ENCODE results near the gene GSK3A. TPM values are rescaled to one million over a fixed set of nuclear protein-coding genes. Genes with fewer than 3 reads are reported as not detected.
A peak's percentile ranks its signal among the peaks of the same experiment; 100 is the strongest.

GSK3A gene
- total RNA-seq, 1 experiment from 2014 or later = 46.0 TPM

GRCh38 chr19:42268704-42269477, 26.5 kb upstream of the GSK3A start, which contains the start of gene CIC:
Gene CIC (plus strand): TSS chr19:42269252. CDS start chr19:42271784, 2,532 bp downstream.
- POLR2A ChIA-PET = no interaction called here
- in situ Hi-C loops (cut with HindIII; ENCODE audit: low pct_unique_long_range_greater_than_20kb, low sequenced_read_pairs) = no loop called here
- H3K9me3 ChIP-seq (ENCODE audit: control insufficient read depth, insufficient read depth, low read depth, low read length) = no peaks in the 10 kb centered on the region
- peak; percentile 99 for DNase-seq (ENCODE audit: low read depth, low spot score)
- TF ChIP-seq, protein P1, sequence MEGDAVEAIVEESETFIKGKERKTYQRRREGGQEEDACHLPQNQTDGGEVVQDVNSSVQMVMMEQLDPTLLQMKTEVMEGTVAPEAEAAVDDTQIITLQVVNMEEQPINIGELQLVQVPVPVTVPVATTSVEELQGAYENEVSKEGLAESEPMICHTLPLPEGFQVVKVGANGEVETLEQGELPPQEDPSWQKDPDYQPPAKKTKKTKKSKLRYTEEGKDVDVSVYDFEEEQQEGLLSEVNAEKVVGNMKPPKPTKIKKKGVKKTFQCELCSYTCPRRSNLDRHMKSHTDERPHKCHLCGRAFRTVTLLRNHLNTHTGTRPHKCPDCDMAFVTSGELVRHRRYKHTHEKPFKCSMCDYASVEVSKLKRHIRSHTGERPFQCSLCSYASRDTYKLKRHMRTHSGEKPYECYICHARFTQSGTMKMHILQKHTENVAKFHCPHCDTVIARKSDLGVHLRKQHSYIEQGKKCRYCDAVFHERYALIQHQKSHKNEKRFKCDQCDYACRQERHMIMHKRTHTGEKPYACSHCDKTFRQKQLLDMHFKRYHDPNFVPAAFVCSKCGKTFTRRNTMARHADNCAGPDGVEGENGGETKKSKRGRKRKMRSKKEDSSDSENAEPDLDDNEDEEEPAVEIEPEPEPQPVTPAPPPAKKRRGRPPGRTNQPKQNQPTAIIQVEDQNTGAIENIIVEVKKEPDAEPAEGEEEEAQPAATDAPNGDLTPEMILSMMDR (IDR thresholded peaks at IDR 0.05) = no peak
- H3K36me3 ChIP-seq (ENCODE audit: control insufficient read depth, insufficient read depth, low read length) = no peaks in the 10 kb centered on the region
- H3K4me1 ChIP-seq (ENCODE audit: control insufficient read depth, insufficient read depth, low read length) = peaks cover 11% of the 10 kb centered on the region
- CTCF ChIA-PET = no interaction called here
- H3K4me3 ChIP-seq (ENCODE audit: low read depth in 2 of 2, low read length in 2 of 2) = peak within 1 kb of the TSS; percentile 69 to 79
- ATAC-seq = peak; percentile 94
- intact Hi-C loops (cut with micrococcal nuclease; ENCODE audit: unreplicated experiment) = no loop called here
- BruUV-seq (replicated peaks) = no TSS peak
- H3K27ac ChIP-seq (ENCODE audit: low read length) = peak within 1 kb of the TSS; percentile 93
- H3K27me3 ChIP-seq (ENCODE audit: control insufficient read depth, insufficient read depth, low read length) = no peaks in the 10 kb centered on the region

DNA sequence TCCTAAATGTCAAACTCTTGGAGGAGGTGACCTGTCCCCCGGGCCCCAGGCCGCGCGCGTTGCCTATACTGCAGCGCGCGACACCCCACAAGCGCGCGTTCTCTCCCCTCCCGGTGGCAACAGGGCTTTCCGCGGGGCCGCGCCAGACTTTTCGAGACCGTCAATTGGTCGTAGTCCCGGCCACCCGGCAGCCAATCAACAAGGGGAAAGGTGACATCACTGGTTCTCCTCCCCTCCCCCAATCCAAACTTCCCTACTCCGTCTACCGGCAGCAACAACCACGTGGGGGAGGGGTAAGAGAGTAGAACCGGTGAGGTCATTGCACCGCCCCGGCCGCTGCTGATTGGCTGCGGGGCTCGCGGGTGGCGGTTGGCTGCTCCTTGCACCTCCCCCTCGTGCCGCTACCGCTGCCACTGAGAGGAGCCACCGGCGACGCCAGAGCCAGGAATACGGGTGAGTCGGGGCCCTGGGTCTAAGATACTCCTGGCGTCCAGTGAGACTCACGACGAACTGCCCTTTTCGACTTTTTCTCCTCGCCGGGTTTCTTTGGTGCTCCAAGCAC, 25.8 kb upstream of the GSK3A start:
- Histone ChIP-seq H3K36me3 (ENCODE audit: control insufficient read depth, insufficient read depth, low read length) (no peaks in the 10 kb centered on the region), H3K4me1 (ENCODE audit: control insufficient read depth, insufficient read depth, low read length) (peaks cover 11% of the 10 kb centered on the region), H3K27me3 (ENCODE audit: control insufficient read depth, insufficient read depth, low read length) (no peaks in the 10 kb centered on the region), H3K4me3 (ENCODE audit: low read depth in 2 of 2, low read length in 2 of 2) (peak overlapping the region; percentile 69 to 79), H3K9me3 (ENCODE audit: control insufficient read depth, insufficient read depth, low read depth, low read length) (no peaks in the 10 kb centered on the region), H3K27ac (ENCODE audit: low read length) (peak overlapping the region; percentile 93)
- no TSS peak for BruUV-seq (replicated peaks)
- ChIA-PET CTCF (no interaction called here), POLR2A (no interaction called here)
- DNase-seq (ENCODE audit: low read depth, low spot score) (peak; percentile 91), ATAC-seq (peak; percentile 88)
- TF ChIP-seq, protein P1 (IDR thresholded peaks at IDR 0.05) = no peak
- TF ChIP-seq SIN3A (IDR thresholded peaks at IDR 0.05; ENCODE audit: borderline replicate concordance, insufficient read depth, low read depth, low read length) = peak; percentile 59; the same call in 1 of the 2 replicates
- peak; percentile 55; the same call in 1 of the 2 replicates for TF ChIP-seq POLR2AphosphoS5 (IDR thresholded peaks at IDR 0.05; ENCODE audit: low read depth, low read length)
- TF ChIP-seq TCF7L2 (IDR thresholded peaks at IDR 0.05; ENCODE audit: low read depth, low read length) = no peak
- no peak for TF ChIP-seq REST (IDR thresholded peaks at IDR 0.05; ENCODE audit: insufficient read depth in 1 of 2, low read depth in 2 of 2, low read length in 1 of 2)
- intact Hi-C loops (cut with micrococcal nuclease; ENCODE audit: unreplicated experiment) (no loop called here), in situ Hi-C loops (cut with HindIII; ENCODE audit: low pct_unique_long_range_greater_than_20kb, low sequenced_read_pairs) (no loop called here)

Data from Panc1 (cell line).